ENCODE results near the gene PASK.

Gene PASK

DNA sequence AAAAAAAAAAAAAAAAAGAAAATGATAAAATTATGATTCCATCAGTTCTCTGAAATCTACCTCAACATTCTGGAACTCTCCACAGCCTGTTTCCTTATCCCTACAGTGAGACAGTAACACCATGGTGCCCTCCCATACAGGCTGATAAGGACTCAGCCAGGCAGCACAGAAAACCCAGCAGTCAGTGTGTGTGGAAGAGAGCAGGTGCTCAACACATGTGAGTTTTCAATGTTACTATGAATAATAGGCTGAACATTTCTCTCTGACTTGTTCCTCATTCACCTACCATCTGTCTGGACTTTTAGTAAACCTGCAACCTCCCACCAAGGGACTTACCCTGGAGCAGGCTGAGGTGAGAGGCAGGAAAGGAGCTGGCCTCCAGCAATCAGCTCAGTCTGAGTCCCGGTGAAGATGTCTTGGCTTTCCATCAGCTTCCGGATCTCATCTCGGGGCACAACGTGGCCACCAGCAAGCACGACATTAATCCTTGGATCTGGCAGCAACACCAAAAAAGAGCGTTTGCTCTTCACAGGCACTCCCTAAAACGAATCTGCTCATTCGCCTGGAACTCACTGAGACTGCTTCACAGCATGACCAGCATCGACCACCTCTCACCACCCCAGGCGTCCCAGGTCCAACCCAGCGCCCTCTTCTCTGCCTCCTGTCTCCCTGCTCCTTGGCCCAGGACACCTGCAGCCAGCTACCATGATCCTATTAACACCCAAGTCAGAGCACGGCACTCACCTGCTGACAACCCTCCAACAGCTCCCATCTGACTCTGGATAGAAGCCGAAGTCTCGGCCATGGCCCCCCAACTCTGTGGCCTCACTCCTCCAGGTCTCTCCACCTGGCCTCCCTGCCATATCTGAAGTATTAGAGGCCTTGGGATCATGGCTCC lies 16.5 kb downstream of the PASK start:
- Mint-ChIP-seq H3K27me3 (ENCODE audit: low read depth) (peaks cover 10% of the 10 kb centered on the region), H3K4me3 (no peak overlapping the region), H3K9me3 (no peaks in the 10 kb centered on the region), H3K4me1 (no peaks in the 10 kb centered on the region), H3K36me3 (ENCODE audit: low read depth) (peaks cover 20% of the 10 kb centered on the region), H3K27ac (no peak overlapping the region)
- TF ChIP-seq, protein P1, sequence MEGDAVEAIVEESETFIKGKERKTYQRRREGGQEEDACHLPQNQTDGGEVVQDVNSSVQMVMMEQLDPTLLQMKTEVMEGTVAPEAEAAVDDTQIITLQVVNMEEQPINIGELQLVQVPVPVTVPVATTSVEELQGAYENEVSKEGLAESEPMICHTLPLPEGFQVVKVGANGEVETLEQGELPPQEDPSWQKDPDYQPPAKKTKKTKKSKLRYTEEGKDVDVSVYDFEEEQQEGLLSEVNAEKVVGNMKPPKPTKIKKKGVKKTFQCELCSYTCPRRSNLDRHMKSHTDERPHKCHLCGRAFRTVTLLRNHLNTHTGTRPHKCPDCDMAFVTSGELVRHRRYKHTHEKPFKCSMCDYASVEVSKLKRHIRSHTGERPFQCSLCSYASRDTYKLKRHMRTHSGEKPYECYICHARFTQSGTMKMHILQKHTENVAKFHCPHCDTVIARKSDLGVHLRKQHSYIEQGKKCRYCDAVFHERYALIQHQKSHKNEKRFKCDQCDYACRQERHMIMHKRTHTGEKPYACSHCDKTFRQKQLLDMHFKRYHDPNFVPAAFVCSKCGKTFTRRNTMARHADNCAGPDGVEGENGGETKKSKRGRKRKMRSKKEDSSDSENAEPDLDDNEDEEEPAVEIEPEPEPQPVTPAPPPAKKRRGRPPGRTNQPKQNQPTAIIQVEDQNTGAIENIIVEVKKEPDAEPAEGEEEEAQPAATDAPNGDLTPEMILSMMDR (IDR thresholded peaks at IDR 0.05; ENCODE audit: unreplicated experiment in 3 of 3): no peak

DNA sequence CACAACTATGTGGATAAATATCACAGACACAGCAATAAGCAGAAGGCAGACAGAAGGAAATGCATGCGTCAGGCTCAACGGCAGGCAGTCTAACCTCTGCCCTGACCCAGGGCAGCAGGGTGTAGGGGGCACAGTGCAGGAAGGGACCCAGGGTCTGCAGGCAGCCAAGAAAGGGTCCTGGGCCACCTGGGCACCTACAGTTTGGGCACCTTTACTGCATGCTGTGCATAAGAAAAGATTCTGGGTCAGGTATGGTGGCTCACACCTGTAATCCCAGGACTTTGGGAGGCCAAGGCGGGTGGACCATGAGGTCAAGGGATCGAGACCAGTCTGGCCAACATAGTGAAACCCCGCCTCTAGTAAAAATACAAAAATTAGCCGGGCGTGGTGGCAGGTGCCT lies 17.7 kb downstream of the PASK start:
- TF ChIP-seq, protein P1 (IDR thresholded peaks at IDR 0.05; ENCODE audit: unreplicated experiment in 3 of 3): no peak
- no peak overlapping the region for H3K4me3 Mint-ChIP-seq
- no peaks in the 10 kb centered on the region for H3K9me3 Mint-ChIP-seq
- H3K27me3 Mint-ChIP-seq (ENCODE audit: low read depth): peaks cover 10% of the 10 kb centered on the region
- peaks cover 19% of the 10 kb centered on the region for H3K36me3 Mint-ChIP-seq (ENCODE audit: low read depth)
- no peaks in the 10 kb centered on the region for H3K4me1 Mint-ChIP-seq
- H3K27ac Mint-ChIP-seq: no peak overlapping the region

DNA sequence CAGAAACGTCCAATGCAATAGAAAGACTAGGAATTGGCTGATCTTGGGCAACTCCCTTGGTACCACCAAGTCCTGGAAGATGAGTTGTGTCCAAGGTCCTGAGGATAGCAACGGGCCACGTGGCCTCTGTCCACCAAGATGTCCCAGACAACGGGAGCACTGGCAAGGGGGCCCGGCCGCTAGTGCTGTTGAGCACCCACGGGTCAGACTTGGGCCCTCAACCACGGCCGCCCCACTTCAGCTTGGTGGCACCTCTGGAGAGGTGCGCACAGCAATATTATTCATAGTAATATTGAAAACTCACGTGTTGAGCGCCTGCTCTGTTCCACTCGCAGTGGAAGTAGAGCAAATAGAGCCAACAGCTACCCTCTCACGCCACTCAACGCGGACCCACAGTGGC lies 19.0 kb downstream of the PASK start:
- Mint-ChIP-seq H3K4me3 (no peak overlapping the region), H3K36me3 (ENCODE audit: low read depth) (peaks cover 19% of the 10 kb centered on the region), H3K9me3 (no peaks in the 10 kb centered on the region), H3K27me3 (ENCODE audit: low read depth) (peaks cover 10% of the 10 kb centered on the region), H3K27ac (peak overlapping the region in 1 of 3 experiments; percentile 19), H3K4me1 (no peaks in the 10 kb centered on the region)
- TF ChIP-seq, protein P1 (IDR thresholded peaks at IDR 0.05; ENCODE audit: unreplicated experiment in 3 of 3): no peak

DNA sequence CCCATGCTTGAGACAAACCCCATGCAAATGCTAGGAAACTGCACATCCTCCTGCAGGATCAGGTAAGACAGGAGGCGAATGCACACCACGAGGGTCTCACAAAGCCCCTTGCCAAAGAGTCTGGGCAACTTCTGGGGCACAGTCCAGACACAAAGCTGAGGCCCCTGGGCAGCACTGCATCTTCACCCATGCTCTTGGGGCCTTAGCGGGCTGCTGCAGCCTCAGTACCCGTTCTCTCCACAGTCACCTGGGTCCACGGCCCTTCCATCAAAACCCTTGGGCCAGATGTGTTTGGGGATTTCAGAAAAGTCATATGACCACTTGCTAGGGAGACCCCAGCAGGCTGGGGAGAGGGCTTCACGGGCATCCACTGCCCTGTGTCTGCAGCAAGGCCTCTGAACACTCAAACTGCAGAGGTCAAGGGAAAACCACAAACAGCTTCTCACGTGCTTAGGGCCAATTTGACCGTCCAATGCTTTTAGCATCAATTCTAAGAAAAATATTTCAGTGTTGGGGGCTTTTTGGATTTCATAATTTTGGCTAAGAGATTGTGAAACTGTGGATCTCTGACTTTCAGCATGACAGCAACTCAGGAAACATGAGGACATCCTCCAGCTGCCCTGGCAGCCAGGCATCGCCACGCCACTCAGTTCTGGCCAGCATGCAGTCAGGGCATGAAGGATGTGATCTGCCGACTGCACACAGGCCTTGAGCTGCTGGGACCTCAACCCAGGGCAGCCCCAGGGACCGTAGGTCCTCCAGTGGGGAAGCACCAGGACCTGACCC lies 20.0 kb downstream of the PASK start:
- Mint-ChIP-seq H3K27ac (no peak overlapping the region), H3K27me3 (ENCODE audit: low read depth) (peaks cover 6% of the 10 kb centered on the region), H3K36me3 (ENCODE audit: low read depth) (peaks cover 19% of the 10 kb centered on the region), H3K4me1 (no peaks in the 10 kb centered on the region), H3K9me3 (no peaks in the 10 kb centered on the region), H3K4me3 (no peak overlapping the region)
- TF ChIP-seq, protein P1 (IDR thresholded peaks at IDR 0.05; ENCODE audit: unreplicated experiment in 3 of 3): no peak

DNA sequence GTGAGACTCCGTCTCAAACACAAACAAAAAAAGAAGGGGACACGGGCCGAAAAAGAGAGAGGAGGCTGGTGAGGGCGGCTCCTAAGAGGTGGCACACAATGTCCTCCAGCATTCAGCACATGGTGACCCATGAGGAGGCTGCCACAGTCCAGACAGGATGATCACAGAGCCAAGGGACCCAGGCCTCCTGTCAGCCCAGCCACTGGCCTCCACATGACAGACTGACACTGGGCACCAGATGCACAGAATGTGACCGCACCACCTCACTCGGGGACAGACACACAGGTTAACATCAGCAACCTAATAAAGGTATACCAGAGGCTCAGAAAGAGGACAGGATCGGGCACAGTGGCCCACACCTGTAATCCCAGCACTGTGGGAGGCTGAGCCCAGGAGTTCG lies 21.0 kb downstream of the PASK start:
- Mint-ChIP-seq H3K36me3 (ENCODE audit: low read depth) (peaks cover 14% of the 10 kb centered on the region), H3K4me3 (no peak overlapping the region), H3K9me3 (no peaks in the 10 kb centered on the region), H3K27me3 (ENCODE audit: low read depth) (peaks cover 3% of the 10 kb centered on the region), H3K27ac (no peak overlapping the region), H3K4me1 (no peaks in the 10 kb centered on the region)
- TF ChIP-seq, protein P1 (IDR thresholded peaks at IDR 0.05; ENCODE audit: unreplicated experiment in 3 of 3): no peak

Data from nephron (organoid).